Occipital lobe (tissue), 2 donors: ENCODE measurements around the gene C3orf49. TPM values are rescaled to one million over a fixed set of nuclear protein-coding genes. Genes with fewer than 3 reads are reported as not detected.

Experiments used
- DNase-seq: peaks from one replicate; lab custom pipeline; 2025; lab: John Stamatoyannopoulos, UW
- total RNA-seq: library from RNA; depleted of rRNA; stranded (reverse); fragments of >200 nt; gene quantifications from one replicate; pipeline ENCODE4 v1.2.3, GENCODE V29; 2014

C3orf49 gene
- total RNA-seq, 1 donor from 2014 or later: not detected

DNA sequence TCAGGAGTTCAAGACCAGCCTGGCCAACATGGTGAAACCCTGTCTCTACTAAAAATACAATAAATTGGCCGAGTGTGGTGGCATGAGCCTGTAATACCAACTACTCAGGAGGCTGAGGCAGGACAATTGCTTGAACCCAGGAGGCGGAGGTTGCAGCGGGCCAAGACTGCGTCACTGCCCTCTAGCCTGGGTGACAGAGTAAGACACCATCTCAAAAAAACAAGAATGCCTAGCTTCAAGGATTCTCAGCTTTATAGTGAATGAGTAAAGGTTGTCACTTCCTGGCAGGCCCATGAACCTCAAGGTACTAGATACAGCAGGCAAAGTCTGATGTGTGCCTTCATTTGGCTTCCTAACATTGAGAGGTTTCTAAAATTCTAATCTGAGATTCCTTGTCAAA is 30.1 kb downstream of the C3orf49 start:
- DNase-seq: no peak

DNA sequence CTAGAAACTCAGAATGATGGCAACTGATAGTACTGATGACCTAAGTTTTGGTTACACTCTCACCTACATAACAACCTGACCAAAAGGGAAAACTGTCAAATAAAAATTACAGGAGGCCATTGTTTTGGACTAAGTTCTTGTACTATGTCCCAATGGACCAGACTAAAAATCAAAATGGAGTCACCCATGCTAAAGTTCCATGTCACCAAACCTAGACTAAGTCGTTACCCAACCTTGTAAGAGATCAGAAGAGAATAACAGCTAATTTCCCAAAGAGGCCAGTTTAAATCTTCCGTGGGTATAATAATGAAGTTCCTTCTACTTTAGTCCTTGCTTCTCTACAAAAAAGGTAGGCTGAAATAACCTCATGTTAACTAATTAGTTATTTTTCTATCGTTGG is 32.2 kb downstream of the C3orf49 start:
- no peak for DNase-seq

DNA sequence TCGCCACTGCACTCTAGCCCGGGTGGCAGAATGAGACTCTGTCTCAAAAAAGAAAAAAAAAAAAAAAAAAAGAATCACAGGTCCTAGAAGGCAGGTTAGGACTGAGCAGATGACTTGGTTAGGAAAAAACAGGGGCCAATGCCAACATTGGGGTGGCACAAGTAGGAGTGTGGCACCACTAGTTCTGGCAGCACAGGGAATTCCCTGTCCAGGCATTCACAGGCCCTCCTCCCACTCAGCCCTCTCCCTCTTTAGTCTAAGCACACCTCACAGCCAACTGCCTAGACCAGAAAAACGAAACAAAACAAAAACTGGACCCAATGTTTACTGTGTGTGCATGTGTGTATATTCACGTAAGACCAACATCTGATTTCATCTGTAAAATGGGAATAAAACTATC is 34.0 kb downstream of the C3orf49 start:
- DNase-seq: no peak

DNA sequence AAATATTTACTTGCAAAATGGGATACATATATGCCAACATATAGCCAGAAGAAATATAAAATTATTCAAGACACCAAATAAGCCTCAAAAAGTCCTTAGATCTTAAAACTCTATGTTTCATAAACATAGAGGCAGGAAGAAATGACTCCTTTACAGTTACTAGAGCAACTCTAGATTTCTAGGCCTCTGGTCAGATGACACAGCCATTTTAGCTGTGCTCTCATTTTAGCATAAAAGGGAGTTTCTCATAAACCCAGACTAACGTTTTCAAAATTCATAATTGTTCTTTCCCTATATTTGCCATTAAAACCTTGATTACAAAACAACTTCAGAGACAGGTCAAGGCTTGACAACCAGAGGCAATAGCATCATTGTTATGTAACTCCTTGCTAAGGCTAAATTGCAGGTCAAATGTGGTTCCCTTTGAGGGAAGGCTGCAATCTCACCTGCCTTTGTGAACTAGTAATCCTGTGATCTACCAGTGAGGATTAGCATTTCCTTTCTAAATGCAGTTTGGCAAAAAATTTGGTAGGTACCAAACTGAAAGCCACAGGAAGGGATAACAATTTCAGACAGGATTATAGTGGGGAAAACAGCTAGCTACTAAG is 36.3 kb downstream of the C3orf49 start:
- no peak for DNase-seq

DNA sequence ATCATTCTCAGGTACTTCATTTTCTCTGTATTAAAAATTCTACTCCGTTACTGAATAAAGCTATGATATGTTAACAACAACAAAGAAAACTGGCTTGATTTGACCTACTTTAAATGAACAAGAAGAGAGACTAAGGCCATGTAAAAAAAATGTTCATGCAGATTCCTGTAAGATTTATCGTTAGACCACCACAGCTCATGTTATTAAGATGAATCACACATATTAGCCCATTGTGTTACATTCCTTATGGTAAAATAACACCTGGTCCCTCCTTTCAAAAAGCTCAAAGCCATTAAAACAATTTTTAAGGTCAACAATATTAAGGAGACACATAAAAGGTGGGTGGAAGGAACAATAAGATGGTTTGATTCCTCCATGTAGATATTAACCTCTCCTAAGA is 38.2 kb downstream of the C3orf49 start:
- no peak for DNase-seq

DNA sequence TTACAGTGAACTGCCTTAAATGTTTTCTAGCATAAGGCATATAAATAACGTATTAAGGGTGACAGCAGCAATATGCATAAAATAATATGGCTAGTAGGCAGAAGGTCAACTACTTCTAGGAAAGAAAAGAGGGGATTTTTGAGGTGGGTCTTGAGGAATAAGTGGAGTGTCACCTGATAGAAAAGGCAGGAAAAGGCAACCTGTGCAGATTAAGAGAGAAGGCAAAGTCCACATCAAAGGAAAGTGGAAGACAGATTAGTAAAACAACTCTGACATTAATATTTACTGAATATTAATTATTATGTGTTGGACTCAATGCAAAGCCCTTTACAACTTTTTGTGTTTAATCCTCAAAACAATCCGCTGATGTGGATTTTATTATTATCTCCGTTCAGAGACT is 41.7 kb downstream of the C3orf49 start:
- no peak for DNase-seq

DNA sequence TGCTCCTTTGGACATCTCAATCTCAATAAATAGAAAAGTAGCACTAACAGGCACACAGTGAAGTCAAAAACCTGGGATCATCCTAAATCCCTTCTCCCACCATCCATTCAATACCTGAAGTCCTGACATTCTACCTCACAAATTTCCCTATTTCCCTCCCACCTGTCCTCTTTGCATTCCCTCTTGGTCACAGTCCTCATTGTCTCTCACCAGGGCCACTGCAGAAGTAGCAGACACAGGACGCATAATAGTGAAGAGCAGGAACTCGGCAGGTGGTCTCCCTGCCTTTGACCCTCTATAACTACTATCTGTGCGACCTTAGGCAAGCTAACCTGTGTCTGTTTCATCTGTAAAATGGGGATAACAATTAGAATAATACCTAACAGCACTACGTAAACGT is 42.2 kb downstream of the C3orf49 start:
- DNase-seq: no peak

DNA sequence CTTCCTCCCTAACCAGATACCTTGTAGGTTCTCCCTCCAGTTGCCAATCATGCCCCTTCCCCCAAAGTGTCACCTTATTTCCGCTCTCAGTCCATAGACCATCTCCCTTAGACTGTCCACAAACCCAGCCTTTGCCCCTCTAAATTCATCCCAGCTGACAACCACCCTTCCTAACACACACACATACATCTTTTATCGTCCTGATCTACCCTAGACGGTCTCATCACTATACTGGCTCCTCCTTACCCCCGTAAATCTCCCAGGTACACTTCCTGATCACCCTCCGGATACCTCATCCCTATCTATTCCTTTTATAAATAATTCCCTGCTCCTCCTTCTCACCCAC is 43.7 kb downstream of the C3orf49 start:
- no peak for DNase-seq

DNA sequence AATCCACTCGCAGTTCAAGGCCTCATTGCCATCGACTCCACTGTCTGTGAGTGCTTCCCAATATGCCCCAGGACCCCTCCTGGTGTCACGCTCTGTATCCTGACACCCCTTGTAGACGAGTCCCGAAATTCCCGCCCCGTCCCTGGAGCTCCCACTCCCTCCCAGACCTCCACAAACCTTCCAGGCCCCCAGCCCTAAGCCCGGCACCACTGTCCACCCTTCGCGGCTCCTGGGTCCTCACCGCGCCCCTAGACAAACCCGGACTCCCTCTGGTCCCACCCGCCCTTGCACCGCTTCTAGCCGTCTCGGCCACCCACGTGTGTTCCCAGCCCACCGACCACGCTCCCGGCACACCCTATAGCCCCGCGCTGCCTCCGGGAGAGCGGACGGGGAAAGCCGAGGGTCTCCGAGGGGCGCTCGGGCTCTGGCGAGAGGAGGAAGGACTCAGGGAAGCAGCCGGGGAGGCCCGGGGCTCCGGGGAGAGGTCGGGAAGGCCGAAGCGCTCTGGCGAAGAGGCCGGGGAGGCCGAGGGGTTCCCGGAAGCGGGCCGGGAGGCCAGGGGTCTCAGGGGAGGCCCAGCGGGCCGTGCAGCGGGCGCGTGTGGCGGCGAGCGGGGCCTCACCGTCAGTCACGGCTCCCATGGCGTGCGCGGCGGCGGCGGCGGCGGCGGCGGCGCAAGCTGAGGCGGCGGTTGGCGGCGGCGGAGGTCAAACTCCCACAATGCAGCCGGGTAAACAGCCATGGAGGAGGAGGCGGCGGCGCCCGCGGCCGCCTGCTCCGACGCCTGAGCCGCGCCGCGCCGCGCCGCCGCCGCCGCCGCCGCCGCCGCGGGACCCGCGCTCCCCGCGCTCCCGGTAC is 44.3 kb downstream of the C3orf49 start, which contains the start of the genes ATXN7 and THOC7:
TSS of gene ATXN7 (plus strand) at position 718 of the 858 bp plus-strand sequence. CDS start 48,732 bp downstream, outside the sequence.
TSS of gene THOC7 (minus strand) at position 656 of the 858 bp plus-strand sequence. CDS start at position 641, 15 bp downstream.
- peak; percentile 32 for DNase-seq

DNA sequence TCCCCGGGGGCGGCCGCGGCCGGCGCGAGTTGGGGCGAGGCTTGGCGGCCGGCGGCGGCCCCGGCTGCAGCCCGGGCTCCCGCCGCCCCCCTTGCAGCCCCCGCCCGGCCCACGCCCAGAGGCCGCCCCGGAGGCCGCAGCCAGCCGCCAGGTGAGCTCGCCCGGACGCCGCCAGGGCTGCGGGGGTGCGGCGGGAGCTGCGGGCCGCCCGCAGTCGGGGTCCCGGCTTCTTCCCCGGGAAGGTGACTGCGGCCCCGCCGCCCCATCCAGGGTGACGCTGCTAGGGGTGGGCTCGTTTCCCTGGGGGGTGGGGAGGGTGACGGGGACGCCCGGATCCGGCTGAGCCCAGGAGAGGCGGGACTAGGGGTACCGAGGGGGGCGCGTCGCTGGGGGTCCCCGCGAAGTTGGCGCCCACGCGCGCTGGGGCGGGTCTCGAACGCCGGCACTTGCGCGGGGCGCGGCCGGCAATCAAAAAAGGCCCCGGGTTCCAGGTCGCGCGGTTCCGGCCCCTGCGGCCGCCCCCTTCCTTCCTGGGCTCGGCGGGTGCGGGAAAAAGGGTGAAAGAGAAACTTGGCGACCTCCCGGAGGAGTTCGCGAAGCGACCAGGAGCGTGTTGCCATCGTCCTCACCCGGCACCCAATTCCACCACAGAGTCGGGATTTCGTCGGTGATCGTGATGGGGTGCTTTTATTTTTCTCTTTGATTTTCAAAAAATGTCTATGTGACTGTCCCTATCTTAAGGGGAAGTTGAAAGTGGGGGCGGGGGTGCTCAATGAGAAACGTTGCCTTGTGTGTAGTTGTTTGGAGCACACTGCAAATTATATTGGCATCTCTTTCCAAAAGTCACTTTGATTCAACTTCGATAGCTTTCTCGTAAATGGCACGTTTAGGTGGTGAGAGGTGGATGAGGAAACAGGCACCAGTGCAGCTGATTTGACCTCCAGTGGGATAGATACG is 45.2 kb downstream of the C3orf49 start:
- DNase-seq: no peak

DNA sequence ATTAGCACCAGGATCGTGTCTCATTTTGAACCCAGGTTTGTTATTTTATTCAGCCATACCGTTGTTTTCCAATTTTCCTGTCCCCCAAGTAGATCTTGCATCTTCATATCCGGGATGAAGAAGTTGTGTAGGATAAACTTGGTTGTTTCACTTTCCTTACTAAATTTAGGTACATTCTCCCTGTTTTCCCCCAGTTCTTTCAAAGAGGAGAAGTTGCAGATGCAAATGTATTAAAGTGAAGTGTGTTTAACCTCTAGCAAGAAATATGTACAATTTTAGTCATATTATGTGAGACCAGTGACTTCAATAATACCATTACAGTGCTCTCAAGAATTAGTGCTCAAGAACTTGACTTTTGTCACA is 45.8 kb downstream of the C3orf49 start:
- no peak for DNase-seq

DNA sequence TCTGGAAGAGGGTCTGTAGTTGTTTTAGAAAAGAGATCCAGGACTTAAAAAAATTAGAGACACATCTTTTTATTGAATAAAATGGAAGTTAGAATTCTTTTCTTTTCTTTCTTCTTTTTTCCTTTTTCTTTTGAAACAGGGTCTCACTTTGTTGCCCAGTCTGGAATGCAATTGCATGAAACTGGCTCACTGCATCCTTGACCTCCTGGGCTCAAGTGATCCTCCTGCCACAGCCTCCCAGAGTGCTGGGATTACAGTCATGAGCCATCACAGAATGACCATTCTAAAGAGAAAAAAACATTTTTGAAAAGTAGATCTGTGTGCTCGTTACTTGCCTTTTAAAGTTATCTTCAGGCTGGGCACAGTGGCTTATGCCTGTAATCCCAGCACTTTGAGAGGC is 48.1 kb downstream of the C3orf49 start:
- no peak for DNase-seq

DNA sequence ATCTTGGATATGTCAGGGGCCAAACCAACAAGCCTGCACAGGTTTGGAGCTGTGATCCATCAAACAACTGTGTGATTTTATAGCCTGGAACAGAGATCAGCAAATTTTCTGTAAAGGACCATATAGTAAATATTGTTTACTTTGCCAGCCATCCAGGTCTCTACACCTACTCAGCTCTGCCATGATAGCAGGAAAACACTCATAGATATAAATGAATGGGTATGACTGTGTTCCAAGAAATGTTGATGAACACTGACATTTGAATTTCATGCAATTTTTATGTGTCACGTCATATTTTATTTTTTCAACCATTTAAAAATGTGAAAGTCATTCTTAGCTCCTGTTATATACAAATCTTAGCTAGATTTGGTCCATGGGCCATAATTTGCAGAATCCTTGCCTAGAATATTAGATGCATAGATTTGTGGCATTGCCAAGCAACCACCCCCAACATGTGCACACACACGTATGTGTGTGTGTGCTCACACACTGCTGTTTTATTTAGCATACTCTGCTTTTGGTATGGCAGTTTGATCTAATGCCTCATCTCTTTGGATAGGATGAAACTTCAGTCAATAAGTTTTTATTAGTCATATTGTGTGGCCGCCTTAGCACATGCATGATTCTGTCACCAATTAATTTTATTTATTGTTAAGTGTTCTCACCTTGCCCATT is 51.0 kb downstream of the C3orf49 start:
- no peak for DNase-seq

DNA sequence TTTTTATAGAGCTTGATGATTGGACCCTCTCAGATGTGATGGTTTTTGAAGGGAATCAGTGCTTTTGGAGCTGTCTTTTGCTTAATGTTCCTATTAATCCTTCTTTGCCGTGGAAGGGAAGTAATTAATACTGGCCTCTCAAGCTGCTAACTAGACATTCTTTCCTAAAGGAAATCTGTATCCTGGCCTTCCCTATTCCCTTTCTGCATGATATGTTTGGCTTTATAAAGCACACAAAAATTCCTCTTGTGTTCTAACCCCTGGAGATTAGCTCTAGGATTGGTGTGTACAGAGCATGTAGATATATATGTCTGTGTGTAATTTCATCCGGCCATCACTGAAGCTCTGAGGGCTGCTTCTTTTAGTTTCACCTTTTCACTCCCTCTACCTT is 51.5 kb downstream of the C3orf49 start:
- DNase-seq: no peak

DNA sequence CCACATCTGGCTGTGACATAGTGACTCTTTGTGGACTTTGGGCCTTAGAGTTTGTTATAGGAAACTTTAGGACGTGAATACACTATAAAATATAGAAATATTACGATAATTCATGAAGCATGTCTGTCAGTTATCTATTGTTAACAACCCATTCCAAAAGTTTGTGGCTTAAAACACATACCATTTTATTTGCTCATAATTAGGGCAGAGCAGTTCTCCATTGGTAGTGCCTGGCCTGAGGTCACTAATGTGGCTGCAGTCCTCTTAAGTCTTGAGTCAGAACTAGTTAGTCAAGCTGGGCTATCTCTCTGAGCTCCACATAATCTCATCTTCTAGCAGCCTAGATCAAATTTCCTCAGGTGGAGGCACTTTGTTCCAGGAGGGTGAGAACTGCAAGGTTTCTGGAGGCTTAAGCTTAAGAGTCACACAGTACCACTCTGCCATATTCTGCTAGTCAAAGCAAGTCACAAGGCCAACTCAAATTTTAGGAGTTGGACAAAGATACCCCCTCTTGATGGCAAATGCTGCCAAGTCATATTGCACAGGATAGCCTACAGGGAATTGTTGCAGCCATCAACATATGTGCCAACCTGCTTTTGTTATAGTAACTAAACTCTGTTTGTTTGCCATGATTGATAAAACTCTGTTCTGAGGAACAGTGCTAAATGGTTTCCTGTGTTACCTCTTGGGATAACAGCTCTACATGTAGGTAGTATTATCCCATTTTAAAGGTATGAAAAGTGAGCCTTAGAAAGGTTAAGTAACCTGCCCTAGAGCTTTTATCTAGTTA is 53.2 kb downstream of the C3orf49 start:
- DNase-seq: no peak

DNA sequence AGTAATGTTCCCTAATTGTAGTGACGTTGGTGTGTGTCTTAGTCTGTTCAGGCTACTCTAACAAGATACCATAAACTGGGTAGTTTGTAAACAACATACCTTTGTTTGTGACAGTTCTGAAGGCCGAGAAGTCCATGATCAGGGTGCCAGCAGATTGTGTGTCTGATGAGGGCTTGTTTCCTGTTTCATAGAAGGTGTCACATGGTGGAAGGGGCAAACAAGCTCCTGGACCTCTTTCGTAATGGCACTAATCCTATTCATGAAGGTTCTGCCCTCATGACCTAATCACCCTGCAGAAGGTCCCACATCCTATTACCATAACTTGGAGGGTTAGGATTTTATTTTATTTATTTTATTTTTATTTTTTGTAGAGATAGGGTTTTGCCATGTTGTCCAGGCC is 55.7 kb downstream of the C3orf49 start:
- no peak for DNase-seq

DNA sequence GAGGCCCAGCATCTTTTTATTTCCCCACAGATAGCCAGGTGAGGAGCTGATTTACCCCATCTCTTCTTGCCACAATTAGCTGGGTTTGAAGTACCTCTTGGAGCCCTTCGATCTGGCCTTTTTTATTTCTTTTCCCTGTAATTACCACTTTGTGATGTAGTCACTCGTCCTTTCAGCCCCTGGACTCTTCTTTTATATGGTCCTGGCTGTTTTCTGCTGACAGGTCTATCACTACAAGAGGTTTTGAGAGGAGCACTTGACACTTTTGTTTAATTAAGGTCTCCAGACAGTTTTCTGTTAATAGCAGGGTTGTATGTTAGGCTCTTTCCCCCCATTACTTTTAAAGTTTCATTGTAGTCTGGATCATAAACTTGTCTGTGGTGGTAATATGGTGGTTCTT is 56.4 kb downstream of the C3orf49 start:
- DNase-seq: no peak

DNA sequence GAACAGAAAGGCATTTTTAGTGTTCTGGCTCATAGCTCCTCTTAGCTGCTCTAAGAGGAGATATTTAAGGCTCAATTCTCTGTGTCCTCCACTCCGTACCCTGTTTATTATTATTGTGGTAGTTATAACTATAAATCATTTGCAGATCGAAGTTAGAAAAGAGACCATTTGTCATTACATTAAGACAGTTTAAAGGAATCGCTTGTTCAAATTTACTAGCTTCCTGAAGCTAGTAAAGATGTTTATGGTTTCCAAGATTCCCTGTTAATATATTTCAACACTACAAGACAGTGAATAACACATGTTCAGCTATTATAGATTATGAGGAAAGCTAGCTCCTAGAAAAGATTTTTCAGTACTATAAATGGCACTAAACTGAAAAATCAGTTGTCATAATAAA is 57.2 kb downstream of the C3orf49 start:
- DNase-seq: no peak

DNA sequence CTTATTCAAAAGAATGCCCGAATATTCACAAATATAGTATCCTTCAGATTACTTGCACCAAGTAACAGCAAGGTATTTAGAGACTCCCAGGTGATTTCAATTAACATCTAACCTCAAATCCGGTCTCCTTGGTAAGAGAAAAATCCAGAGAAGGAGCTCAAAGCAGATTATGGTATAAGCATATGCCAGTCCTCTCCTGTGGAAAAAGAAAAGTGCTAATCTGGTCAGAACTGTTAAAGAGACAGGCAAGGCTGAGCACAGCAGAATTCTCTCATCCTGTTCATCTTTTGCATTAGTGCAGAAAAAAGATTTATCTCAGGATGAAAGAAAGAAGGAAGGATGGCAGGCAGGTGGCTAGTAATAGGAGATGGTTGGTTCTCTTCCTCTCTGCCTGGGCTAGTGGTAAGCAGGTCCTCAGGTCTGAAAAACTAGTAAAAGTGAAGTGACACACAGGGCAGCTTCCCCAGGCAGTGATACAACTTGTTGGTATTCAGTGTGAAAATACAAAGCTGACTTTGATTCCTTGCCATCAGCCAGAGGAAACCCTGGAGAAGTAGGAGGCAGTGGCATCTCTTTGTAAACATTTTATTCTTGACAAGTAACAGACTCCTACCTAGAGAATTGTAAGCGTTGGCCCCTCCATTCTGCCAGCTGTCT is 58.8 kb downstream of the C3orf49 start:
- DNase-seq: no peak
